Measurements from ENCODE around the gene SLC17A8.

GRCh38 chr12:100337299-100337698 is 19.6 kb upstream of the SLC17A8 start:
- TF ChIP-seq CTCF (IDR thresholded peaks at IDR 0.05; ENCODE audit: poor library complexity, severe bottlenecking) (no peak), RAD21 (conservative IDR thresholded peaks at IDR 0.05) (no peak), POLR2AphosphoS5 (IDR thresholded peaks at IDR 0.05) (no peak), REST (IDR thresholded peaks at IDR 0.05; ENCODE audit: borderline replicate concordance) (no peak), EZH2 (IDR thresholded peaks at IDR 0.05; ENCODE audit: borderline replicate concordance, insufficient read depth, low read length, poor library complexity, severe bottlenecking) (no peak)
